Cardiac fibroblast (primary cell): ENCODE measurements around the gene RABL2A.
A peak's percentile ranks its signal among the peaks of the same experiment; 100 is the strongest.
"Not testable (repeated sequence)": the region's sequence is repeated elsewhere in the genome, so short reads cannot be mapped to it uniquely, and the experiment has no call there.

Experiments
- DNase-seq, 2 donors: peaks; one replicate each; pipeline versions ENCODE4 v3.0.0 to v3.0.0-alpha.2; 2010; ENCODE audit warnings: low read depth in 2 of 2
- H3K4me3 ChIP-seq, 2 donors: replicated peaks in 1 of 2; 1 replicate in 1 of 2; 2 replicates in 1 of 2; pipeline ENCODE4 v1.5.1; 2011; ENCODE audit warnings: low read depth in 2 of 2, low read length in 2 of 2, mild to moderate bottlenecking in 2 of 2, moderate library complexity in 1 of 2
- CTCF ChIP-seq: IDR thresholded peaks from one replicate; pipeline ENCODE4 v1.5.1; 2011; ENCODE audit warnings: low read depth, mild to moderate bottlenecking, low read length, inconsistent platforms

Gene RABL2A

GRCh38 chr2:113676623-113677266, 49.7 kb downstream of the RABL2A start:
- DNase-seq, result no peak
- TF ChIP-seq CTCF, result no peak
- no peak overlapping the region for H3K4me3 ChIP-seq

GRCh38 chr2:113677330-113677729, 50.3 kb downstream of the RABL2A start:
- no peak for TF ChIP-seq CTCF
- no peak overlapping the region for H3K4me3 ChIP-seq
- DNase-seq, result peak in 1 of 2 donors; percentile 6

- H3K4me3 ChIP-seq, result no peak overlapping the region
- TF ChIP-seq CTCF, result no peak
- DNase-seq, result no peak
Measured at GRCh38 chr2:113679457-113679856, 52.4 kb downstream of the RABL2A start.

GRCh38 chr2:113685471-113685870, 58.4 kb downstream of the RABL2A start:
- TF ChIP-seq CTCF, result no peak
- DNase-seq, result peak in 1 of 2 donors; percentile 53
- no peak overlapping the region for H3K4me3 ChIP-seq

GRCh38 chr2:113686537-113686936, 59.5 kb downstream of the RABL2A start:
- H3K4me3 ChIP-seq, result no peak overlapping the region
- peak in 1 of 2 donors; percentile 49 for DNase-seq
- TF ChIP-seq CTCF, result no peak

- not testable (repeated sequence) for DNase-seq, H3K4me3 ChIP-seq
Measured at GRCh38 chr2:113690871-113691270, 63.8 kb downstream of the RABL2A start.
